HG03196 (cell line): ENCODE measurements around the gene VASH2.
"Not testable (repeated sequence)": the region's sequence is repeated elsewhere in the genome, so short reads cannot be mapped to it uniquely, and the experiment has no call there.

Experiments used
- ATAC-seq: cut with Tn5 transposase; IDR thresholded peaks from one replicate; pipeline ENCODE4 v1.9.1; 2021; ENCODE audit not compliant: unreplicated experiment

The VASH2 gene

DNA sequence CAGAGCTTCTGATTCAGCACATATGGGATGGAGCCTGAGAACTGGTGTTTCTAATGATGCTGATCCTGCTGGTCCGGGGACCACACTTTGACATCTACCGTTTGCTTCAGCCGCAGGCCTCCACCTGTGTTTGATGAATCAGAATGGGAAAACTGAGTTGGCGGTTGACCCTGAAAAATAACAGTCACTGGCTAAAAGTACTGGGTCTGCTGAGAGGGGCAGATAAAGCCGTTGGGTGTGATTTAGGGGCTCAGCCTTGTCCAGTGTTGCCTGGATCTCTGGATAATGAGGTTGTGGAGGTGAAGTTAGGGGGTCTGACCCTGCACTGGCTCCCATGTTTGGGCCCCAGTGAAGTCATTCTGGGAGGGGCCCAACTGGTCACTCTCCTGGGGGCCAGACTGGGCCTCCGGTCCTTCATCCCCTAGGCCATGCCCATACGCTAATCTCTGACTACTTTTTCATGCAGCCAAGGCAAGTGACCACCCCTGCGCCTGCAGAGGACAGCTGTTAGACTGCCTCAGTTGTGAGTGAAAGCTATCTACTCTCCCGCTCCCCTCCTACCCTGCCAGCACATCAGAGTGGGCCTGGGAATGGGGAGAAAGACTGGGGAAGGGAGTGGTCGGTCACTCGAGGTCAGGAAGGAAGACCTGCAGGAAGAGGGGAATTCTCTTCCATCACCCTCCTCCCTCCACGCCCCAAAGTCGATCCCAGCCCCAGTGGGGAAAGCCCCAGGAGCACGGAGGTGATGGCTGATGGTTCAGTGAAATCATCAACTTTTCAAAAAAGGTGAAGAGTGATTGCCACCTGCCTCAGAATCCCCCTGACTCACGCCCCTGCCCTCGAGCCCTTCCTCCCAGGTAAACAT is 27.7 kb downstream of the VASH2 start:
- no peak for ATAC-seq

- peak; percentile 59 for ATAC-seq
These were observed 29.2 kb downstream of the VASH2 start for GRCh38 chr1:212979340-212980122.

GRCh38 chr1:212980123-212980785 is 29.9 kb downstream of the VASH2 start:
- ATAC-seq: no peak

GRCh38 chr1:212981025-212981495 is 30.7 kb downstream of the VASH2 start:
- no peak for ATAC-seq

DNA sequence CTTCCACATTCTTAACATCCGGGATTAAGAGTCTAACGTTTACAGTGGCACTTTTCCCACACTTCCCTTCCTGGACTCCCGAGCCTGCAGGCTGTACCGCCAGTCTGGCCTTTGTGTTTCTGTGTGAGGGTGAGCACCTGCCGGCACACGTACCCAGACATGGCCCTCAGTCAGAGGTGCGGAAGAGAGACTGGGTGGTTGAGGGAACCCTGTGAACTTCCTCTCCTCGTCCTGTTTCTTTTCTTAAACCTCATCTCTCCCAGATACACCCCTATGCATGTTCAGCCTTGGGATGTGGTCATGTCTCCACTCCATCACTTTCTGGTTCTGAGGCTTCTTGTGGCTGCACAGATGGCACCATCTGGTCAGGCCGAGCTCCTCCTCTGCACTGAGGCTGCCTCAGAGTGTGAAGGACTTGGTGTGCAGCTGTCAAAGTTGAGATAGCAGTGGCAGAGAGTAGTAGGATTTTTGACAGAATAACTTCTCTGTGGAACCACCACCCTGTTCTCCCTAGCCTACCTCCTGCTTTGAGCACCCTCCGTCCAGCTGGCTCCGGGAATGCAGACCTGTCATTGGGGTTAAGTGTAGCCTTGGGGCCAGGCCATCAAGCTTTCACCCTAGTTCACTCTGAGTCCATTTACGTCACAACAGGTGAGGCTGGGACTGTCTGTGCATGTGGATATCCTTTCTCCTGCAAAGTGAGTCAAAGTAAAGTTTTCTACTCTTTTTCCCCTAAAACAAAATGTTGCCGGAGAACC is 31.4 kb downstream of the VASH2 start:
- peak; percentile 54 for ATAC-seq

- ATAC-seq: no peak
These were observed 32.2 kb downstream of the VASH2 start for GRCh38 chr1:212982430-212983152.

DNA sequence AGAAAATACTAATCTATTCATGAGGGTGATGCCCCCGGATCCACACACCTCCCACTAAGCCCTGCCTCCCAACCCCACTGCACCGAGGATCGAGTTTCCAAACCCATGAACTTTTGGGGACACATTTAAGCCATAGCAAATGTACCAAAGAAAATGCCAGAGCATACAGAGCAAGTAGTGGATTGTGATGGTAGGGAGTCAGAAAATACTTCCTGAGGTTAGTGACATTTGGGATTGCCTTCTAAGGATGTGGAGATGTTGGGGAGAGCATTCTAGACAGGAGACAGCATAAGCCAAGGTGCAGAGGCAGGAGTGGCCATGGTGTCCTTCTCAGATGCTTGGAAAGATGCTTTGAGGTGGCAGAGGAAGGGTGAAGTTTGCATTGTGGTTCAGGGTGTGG is 33.1 kb downstream of the VASH2 start:
- ATAC-seq: no peak

GRCh38 chr1:212984522-212985291 is 34.4 kb downstream of the VASH2 start:
- no peak for ATAC-seq

DNA sequence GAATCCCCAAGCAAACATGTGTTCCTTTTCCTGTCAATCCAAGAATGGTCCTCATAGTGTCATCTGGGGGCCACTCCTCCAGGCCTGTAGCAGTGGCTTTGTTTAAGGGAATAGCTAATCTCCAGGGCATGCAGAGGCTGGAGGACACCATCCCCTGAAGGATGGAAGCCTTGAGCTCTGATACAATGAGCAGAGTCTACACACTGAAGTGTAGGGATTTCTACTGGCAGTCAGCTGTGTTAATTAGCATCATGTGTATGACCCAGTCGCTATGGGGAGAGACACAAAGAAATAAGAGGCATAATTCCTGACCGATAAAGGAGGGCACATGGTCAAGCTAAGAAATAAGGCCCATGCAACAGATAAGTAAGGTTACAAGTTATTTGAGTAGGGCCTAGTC is 36.2 kb downstream of the VASH2 start:
- ATAC-seq: no peak

DNA sequence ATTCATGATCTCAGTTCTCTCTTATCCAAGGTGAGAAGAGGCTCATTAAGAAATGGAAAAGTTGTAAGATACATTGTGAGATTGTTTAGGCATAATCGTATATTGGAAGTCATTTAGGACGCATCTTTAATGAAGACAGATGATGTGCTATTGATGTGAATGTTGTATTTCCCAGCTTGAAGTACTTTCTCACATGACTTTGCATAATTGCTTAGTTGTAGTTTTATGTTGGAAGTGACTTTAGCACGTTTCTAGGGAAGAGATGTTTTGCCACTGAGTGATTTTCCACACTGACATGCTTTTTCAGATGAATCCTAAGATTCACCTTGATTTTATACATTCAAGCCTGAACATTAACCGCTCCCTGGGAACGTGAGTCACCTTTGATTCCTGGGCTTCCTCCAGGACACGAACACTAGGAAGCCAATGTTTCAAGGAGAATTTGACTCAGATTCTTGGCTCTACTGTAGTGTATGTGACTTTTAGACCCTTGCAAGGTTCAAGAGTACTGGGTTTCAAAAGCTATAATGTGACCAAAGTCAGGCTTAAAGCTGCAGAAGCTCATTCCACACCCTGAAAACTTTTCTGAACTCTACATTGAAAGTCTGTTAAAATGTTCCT is 37.5 kb downstream of the VASH2 start:
- ATAC-seq: no peak

DNA sequence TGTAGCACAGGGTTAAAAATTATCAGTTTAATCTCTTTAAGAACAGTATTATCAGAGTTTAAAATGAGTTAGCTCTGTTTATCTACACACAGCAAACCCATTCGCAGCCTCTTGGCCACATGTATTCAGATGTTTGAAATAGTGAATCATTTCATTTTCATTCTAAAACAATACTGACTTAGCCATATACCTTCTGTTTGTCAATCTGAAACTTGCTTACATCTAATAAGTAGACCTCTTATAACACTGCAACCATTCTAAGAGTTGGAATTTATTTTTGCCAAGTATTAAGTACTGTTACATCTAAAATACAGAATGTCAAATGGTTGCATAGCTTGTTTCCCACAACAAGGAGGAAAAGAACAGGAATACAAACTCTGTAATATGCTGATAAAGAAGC is 39.9 kb downstream of the VASH2 start:
- ATAC-seq: no peak

DNA sequence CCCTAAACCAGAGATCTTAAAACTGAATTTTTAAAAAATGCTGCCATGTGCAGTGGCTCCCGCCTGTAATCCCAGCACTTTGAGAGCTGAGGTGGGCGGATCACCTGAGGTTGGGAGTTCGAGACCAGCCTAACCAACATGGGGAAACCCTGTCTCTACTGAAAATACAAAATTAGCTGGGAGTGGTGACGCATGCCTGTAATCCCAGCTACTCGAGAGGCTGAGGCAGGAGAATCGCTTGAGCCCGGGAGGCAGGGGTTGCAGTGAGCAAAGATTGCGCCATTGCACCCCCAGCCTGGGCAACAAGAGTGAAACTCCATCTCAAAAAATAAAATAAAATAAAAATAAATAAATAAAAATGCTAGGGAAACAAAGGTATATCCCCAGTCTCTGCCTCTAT is 43.6 kb downstream of the VASH2 start:
- ATAC-seq: not testable (repeated sequence)

- no peak for ATAC-seq
These were observed 44.6 kb downstream of the VASH2 start for GRCh38 chr1:212994926-212995325.

- no peak for ATAC-seq
These were observed 52.9 kb downstream of the VASH2 start for GRCh38 chr1:213003256-213003655.

GRCh38 chr1:213008564-213008963 is 58.2 kb downstream of the VASH2 start:
- peak; percentile 44 for ATAC-seq

- ATAC-seq: no peak
These were observed 64.3 kb downstream of the VASH2 start for GRCh38 chr1:213014642-213015041.

- peak; percentile 96 for ATAC-seq
These were observed 65.0 kb downstream of the VASH2 start, which contains the start of gene ANGEL2 for GRCh38 chr1:213015099-213016050. Gene ANGEL2 (minus strand): TSS chr1:213015867. CDS start chr1:213015671, 196 bp downstream.
